HG03025 (cell line): ENCODE data around the gene MYLK.

Source experiments
- ATAC-seq: cut with Tn5 transposase; IDR thresholded peaks from one replicate; pipeline ENCODE4 v1.9.1; 2021; ENCODE audit warnings: mild to moderate bottlenecking, moderate library complexity; ENCODE audit not compliant: unreplicated experiment, low FRiP score

The MYLK gene

DNA sequence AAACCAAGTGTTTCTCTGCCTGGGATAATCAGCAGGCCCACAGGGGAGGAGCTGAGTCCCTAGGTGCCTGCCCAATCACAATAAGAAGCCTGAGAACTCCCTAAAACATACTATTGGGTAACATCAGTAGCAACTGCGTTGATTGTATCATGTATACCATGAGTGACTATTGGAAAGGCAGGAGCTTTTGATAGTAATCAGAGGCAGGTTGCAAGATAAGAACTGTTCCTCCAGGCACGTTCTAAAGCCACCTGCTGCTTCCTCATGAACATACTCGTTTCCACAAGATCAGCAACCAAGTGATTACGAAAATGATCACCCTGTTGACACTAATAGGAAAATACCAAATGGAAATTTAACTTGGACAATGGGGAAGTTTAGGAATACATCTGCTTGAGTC lies 6.7 kb downstream of the MYLK start:
- no peak for ATAC-seq

DNA sequence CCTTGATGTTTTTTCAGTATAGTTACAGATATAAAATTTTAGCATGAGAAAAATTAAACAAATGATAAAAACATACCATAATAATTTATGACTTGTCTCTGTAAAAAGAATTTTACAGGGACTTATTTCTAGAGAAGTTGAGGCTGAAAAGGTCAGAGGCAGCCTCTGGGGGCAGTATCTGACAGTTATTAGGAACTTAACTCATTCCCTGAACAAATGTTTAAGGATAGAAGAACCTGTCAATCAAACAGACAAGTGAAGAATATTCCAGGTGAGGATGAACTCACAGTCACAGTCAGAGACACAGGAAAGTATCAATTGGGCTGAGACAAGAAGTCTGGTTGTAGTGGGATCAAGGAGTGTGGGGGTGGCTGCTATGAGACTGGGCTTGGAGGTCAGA lies 7.3 kb downstream of the MYLK start:
- no peak for ATAC-seq

DNA sequence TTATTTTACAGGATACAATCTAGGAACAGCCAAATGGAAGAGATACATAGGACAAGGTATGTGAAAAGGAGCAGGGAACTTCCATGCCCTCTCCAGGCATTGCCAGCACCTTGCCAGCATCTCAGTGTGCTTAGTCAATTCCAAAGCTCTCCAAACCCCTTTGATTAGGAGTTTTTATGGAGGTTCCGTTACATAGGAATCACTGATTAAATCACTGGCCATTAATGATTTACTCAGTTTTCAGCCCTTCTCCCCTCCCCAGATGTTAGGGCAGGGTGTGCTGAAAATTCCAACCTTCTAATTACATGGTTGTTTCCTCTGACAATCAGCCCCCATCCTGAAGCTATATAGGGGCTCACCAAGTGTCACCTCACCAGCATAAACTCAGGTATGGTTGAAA lies 11.5 kb downstream of the MYLK start:
- ATAC-seq, result no peak

DNA sequence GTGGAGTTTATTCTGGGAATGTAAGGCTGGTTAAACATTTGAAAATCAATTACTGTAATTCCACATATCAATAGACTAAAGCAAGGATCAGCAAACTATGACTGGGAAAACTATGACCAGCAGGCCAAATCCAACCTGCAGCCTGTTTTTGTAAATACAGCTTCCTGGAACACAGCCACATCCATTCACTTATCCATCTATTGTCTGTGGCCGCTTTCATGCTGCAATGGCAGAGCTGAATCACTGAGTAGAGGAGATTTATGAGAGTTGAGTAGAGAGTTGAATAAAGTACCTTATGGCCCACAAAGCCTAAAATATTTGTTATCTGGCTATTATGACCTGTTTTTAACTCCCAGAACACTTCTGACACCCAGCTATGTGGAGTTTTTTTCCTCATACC lies 12.2 kb downstream of the MYLK start:
- no peak for ATAC-seq

DNA sequence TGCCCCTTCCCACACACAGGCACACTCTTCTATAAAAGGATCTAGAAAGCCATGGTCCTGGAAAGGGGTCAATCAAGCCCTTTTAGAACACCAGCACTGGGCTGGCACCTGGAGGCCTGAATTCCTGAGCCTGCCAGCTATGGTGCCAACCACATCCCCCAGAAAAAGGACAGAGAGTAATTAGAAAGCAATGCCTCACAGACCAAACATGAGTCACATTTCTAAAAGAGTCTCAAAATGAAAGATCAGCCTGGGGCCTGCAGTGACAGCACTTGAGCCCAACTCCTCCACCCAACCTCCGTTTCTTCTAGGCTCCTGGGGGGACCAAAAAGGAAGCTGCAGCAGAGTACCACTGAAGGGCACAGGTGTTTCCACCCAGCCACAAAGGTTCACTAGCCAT lies 14.1 kb downstream of the MYLK start:
- no peak for ATAC-seq

DNA sequence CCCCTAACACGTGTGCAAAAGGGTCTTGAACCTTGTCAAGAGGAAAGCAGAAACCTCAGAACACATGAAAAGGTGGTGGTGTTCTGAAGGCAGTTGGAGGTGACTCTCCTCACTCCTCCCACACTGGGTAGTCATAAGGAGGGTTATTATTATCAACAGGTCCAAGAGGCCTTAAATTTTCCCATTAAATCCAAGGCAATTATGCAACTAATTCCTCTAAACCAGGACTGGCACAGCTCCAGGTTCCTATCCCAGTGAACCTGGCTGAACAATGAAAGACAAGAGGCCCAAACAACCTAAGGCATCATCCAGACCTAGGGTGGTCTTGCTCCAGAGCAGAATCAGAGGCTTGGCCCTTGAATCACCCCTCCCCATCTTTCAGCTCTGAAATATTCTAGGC lies 15.0 kb downstream of the MYLK start:
- ATAC-seq, result no peak

DNA sequence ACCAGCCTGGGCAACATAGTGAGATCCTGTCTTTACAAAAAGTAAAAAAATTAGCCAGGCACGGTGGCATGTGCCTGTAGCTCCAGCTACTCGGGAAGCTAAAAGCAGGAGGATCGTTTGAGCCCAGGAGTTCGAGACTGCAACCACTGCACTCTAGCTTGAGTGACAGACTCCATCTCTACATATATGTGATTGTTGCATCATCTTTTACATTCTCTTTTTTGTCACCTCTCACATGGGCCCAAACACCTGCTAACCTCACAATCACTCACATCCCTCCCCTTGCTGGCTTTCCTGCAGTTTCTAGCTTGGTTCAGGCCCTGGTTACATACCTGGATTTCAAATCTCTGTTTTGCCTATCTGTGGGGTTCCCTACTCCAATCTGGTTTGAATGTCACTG lies 19.4 kb downstream of the MYLK start:
- ATAC-seq, result no peak

DNA sequence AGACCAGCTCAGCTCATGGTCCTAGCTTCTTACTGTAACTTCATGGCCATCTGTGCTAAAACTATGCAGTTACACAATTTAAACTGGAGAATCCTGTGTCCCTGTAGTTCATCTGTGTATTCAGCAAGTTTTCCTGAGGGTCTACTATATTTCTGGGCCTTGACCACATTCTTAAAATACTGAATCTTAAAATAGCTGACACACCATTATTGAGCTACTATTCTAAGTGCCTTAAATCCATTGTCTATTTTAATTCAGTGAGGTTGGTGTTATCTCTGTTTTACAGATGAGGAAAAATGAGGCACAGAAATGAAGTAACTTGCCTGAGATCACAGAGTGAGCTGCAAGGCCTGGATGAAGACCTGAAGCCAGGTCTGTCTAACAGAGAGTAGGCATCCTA lies 22.0 kb downstream of the MYLK start:
- ATAC-seq, result no peak

DNA sequence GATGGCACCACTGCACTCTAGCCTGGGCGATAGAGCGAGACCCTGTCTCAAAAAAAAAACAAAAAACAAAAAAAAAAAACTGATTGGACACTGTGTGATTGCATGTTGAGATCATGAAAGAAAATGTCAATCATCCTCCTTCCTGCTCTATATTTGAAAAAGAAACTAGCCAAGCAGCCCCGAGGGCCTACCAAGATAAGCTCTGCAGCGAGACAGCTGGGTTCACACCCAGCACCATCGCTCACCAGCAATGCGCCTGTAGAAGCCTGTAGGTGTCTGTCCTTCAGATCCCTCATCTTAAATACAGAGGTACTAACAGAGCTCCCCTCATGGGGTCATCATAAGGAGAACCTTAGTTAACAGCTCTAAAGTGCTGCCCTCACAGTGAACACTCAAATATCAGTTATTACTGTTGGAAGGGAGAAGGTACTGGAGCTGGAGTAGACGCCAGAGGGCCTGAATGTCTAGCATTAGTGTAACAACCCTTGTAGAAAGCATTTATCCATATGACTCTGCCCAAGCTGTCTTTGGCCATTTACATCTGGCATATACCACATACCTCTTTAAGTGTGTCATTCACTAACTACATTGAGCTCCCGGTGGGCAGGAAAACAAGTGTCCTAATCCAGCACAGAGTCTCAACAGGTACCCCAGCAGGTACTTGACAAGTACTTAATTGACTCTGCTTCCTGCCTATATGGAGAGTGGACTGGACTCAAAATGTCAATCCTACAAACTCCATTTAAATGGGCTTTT lies 22.9 kb downstream of the MYLK start:
- no peak for ATAC-seq

DNA sequence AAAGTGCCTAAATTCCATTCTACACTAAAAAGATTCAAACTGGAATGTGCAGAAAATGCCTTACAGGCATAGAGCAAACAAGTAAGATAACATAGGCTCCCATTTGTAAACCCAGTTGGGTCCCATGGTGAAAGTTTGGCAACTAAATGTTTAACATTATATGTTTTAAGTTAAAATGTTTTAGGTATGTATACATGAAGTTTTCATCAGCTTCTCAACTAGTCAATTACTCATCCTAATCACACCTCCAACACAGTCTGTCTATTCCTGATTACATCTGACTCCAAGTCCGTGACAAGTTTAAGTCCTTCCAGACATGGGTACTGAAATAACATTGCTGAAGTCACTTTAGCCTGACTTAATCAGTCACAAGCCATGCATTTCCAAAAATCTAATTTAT lies 25.0 kb downstream of the MYLK start:
- no peak for ATAC-seq

DNA sequence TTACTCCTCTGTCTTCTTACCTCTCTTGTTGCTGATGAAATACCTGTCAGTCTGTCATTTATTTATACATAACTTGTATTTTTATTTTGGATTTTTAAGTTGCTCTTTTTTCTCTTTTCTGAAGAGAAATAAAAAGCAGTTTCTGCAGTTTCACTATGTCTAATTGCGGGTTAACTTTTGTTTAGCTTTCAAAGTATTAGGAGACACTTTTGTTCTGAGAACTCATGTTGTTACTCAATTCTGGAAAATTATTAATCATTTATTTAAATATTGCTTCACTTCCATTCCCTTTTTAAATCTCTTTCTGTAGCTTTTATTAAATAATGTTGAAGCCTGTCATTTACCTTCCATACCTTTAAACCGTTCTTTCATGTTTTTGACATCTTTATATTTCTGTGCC lies 29.2 kb downstream of the MYLK start:
- no peak for ATAC-seq

DNA sequence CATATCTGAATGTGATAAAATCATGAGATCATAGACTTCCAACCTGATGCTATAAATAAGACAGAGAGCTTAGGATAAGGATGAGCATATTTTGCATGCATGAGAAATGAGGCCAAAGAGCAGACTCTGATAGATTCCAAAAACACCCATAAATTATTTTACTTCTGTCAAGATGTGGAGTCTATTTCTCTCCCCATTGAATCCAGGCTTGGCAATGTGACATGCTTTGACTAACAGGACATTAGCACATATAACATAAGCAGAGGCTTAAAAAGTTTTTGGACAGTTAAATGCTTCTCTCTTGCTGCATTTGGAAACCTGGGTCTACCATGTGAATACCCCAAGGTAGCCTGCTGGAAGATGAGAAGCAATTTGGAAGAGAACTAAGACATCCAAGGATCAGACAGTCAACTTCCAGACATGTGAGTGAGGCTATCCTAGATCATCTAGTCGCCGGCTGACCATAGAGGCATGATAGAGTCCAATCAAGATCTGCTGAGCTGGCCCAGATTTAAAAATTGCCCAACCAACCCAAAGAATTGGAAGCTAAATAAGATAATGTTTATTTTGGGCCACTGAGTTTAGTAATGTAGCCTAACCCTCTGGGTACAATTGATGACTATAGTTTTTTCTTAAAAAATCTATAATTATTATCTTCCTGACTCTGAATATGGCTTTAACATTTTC lies 30.3 kb downstream of the MYLK start:
- no peak for ATAC-seq

DNA sequence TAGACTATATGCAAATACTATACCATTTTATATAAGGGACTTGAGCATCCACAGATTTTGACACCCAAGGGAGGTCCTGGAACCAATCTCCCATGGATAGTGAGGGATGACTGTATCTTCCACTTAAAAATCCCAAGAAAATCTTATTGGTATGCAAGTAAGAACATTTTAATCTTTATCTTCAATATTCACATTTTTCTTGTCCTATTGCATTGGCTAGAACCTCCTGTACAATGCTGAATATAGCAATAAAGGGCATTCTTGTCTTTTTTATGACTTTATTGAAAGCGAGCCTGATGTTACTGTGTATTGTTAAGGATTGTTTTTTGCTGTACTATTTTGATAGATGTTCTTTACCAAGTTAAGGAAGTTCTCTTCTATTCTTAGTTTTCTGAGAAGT lies 36.9 kb downstream of the MYLK start:
- ATAC-seq, result no peak

DNA sequence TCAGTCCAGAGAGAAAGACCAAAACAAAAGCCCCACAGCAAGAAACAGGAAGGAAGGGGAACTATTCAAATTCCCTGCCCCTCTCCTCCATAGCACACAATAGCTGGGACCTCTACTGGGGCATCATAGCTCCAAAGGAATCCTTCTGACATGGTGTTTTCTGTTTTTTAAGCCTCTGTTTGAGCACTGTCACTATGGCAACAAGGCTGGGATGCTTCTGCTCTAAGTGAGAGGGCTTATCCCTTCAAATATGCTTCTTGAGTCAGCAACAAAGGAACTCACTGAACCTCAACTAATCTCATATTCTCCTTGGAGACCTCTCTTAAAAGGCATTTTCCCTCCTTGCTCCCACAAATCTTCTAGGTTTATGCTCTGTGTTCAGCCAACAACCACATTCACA lies 40.5 kb downstream of the MYLK start:
- ATAC-seq, result no peak

DNA sequence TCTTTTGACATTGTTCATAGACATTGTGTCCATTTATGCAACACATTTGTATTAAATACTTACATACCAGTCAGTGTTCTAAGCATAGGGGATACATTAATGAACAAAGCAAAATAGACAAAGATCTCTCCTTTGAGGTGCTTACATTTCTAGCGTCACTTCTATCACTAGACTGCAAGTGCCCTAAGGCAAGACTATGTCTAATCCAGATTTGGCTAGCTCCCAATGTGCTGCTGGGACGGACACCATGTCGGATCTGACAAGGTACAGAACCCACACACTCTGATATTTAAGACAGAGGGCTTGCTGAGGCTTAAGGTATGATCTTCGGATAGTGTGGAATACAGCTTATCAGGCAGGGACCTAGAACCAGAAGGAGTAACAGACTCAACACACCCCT lies 41.4 kb downstream of the MYLK start:
- ATAC-seq, result no peak

DNA sequence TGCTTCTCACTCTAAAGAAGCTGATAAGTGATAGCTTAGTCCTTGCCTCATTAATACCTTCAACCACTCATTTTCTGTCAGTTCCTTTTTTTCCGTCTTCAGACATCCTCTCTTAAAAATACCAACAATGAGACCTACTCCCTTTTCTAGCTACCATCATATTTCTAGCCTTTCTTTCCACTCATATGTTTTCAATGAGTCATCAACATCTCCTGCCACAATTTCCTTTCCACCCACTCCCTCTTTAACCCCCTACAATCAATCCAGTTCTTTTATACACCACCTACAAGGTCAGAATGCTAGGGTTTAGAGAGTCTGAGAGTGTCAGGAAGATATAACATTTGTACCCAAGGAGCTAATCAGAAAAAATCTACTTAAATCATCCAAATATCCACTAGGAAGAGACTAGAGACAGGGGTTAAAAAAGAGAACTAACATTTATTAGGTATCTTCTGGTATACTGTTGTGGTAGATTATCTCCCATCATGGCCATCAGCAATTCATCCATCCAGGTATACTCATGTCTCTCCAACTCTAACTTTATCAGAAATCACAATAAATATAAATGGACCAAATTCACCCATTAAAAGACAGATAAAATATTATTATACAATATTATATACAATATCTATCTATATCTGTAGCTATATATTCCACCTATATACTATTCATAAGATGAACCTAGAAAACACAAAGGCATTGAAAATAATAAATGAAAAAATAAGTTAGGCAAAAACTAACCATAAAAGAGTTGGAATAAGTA lies 42.5 kb downstream of the MYLK start:
- no peak for ATAC-seq

DNA sequence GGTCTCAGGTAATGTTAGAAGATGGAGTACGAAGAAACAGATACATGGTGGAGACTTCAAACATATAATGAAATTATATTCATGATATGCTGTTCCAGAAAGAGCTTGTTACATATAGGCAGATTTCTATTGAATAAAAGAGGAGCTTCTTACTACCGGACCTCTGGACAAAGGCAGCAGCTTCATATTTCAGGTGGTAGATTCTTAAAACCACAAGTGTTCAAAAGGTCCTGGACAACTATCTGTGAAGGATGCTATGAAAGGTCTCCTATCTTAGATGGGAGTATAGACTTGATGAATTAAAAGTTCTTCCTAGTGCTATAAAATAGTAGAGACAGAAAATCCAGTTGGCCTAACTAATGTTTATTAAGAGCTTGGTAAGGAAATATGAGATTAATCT lies 43.2 kb downstream of the MYLK start:
- no peak for ATAC-seq

DNA sequence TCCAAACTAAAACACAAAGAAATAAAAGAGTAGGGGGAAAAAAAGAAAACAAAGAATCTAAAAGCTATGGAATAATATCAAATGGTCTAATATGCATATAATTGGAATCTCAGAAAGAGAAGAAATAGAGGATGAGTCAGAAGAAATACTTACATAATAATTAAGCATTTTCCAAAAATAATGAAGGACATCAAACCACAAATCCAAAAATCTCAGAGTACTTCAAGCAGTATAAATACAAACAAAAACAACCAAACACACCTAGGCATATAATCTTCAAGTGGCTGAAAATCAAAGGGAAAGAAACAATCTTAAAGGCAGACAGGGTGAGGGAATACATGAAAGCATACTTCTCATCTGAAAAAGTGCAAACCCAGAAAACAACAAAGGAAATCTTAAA lies 46.3 kb downstream of the MYLK start:
- no peak for ATAC-seq

DNA sequence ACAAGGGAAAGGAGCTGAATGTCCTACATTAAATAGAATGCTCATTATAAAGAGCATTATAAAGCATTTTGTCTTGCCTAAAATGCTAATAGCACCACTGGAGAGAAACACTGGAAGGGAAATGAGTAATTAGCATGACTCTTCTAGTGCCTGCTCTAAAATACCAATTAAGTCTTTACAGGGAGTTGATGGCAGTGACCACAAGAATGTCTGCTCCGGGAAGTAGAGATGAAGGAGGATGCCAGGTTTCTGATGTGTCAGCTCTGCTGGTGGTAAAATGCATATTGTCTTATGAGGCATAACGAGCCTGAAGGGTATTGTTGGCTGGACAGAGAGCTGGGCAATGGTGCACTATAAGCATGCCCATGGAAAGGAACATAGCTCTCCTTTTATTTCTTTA lies 49.5 kb downstream of the MYLK start:
- ATAC-seq, result no peak

DNA sequence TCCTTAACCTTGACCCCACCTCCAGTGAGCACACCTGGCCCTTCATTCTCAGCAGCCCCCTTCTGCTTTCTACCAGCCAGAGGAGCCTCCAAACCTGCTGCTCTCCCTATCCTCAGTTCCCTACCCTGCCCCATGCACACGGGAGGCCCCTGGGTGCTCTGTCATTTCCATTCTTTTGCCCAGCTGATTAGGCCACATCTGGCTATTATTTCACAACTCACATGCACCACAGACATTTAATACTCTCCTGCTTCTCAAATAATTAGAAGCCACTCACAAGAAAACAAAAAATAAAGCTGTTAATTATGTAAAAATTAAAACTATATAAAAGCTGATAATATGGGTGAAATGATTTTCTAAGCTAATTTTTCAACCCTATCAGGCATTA lies 50.7 kb downstream of the MYLK start:
- ATAC-seq, result no peak

DNA sequence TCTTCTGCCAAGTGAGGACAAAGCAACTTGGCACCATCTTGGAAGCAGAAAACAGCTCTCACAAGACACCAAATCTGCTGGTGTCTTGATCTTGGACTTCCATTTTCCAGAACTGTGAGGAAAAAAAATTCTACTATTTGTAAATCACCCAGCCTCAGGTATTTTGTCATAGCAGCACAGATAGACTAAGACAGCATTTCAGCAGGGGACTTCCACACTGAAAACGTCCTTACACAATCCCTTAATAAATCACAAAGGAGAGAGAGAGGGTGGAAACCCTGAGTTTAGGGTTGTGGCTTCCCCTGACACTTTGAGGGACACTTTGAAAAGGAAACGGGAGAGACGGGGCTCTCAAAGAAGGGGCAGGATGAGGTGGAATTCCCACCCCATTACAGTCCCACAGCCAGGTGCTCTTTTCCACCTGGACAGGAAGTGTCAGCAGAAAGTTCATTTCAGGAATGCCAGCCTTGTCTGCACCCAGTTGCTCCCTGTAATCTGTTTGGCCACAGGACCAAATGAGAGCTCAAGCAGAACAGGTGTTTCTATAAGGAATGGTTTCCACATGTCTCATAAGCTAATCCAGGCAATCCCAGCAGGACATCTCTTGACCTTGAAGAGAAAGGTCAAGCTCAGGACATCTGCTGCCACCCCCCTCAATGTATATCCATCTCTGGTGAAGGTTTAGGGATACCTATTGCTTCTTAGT lies 51.3 kb downstream of the MYLK start:
- no peak for ATAC-seq
